GM19240 (cell line): ENCODE measurements around the gene CLRN3.

Experiments used
- DNase-seq: peaks from one replicate; pipeline ENCODE4 v3.0.0; 2011; ENCODE audit warnings: low spot score; ENCODE audit not compliant: insufficient read length

Gene CLRN3

DNA sequence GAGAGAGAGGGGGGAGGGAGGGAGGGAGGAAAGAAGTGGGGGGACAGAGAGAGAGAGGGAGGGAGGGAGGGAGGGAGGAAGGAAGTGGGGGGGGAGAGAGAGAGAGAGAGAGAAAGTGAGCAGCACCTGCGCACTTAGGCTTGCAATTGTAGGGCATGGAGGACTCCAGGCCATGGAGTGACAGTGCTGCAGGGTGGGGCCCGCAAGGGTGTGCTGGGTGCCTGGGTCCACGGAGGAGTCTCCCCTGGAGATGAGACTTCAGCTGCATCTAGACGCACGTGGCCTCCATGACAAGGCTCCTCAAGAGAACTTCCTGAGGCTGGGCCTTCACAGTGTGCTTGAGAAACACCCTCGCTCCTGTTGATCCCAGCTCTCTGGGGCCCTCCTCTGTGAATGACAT is 44.5 kb downstream of the CLRN3 start:
- DNase-seq, result no peak

DNA sequence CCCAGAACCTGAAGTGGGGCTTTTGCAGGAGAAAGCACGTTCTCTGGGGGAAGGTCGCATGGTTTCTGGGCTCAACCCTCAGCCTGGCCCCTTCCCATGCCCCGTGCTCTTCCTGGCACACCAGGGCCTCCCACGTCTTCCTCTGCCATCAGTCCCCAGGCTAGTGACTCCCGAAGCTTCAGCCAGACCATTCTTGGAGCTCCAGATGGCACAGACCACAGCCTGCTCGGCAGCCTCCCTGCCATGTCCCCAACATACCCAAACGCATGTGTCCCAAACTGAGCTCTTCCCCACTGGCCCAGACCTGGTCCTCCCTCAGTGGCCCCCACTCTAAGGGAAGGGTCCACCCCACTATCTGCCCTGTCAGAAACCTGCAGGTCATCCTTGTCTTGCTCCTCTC is 47.0 kb downstream of the CLRN3 start:
- no peak for DNase-seq

DNA sequence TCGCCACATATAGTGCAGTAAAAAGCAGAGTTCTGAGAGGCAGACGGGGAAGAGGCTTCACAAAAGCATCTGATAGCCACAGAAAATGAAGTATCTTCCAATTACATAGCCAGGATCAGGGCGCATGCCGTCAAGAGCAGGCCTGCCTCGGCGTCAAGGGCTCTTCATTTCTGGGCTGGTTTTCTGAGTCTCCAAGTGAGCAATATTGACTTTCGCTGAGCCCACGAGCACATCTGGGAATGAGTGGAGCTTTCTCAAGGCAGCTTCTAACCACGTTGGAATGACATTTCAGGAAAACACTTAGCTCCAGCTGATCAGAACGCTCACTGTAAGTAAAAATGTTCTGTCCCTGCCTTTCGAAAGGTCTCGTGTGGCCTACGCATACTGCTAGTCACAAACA is 51.9 kb downstream of the CLRN3 start:
- no peak for DNase-seq

DNA sequence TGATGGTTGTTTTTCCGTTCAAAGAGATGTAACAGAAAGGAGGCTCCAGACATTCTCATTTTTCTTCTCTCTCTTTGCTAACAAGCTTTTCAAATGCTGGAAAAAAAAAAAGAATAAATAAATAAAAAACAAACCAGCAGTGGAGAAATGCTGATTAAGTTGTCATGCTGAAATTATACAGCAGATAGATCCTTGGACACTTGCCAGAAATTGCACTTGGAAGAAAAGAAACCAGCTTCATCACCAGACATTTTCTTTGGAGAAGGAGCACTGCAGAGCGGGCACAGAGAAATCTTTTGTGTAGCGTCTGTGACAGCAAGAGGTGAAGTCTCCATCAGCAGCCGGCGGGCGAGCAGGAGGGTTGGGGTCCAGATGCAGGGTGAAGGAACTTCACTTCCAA is 55.8 kb downstream of the CLRN3 start:
- DNase-seq, result no peak

DNA sequence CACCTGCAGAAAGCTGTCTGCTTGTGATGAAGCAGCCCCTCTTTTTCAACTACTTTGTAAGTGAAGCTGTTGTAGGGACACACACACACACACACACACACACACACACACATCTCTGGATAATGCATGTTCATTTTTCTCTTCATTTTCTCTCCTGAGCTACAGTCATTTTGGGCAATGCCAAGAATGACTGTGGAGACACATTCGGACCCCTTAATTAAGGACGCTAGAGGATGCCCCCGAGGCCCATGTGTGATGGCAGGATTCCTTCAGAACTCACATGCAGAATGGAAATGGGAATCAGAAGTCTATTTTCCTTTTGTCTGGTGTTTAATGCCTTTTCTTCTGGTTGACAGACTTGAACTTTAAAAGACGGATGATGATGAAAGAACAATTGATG is 56.6 kb downstream of the CLRN3 start:
- no peak for DNase-seq

DNA sequence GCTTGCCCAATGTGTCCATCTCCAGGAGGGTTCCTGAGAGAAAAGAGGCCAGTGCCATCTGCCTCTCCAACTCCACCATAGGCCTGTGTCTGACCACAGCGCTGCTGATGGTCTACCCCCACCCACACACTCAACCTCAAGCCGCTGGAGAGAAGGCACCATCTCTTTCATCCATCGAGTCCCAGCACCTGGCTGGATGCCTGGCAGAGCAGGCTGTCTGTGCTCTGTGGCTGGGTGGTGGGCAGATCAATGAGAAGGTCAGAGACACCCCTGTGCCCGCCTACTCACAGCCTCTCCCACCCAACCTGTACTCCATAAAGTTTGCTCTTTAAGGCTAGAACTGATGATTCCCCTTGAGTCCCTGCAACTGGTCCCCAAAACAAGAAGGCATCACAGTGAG is 58.0 kb downstream of the CLRN3 start:
- DNase-seq, result no peak

DNA sequence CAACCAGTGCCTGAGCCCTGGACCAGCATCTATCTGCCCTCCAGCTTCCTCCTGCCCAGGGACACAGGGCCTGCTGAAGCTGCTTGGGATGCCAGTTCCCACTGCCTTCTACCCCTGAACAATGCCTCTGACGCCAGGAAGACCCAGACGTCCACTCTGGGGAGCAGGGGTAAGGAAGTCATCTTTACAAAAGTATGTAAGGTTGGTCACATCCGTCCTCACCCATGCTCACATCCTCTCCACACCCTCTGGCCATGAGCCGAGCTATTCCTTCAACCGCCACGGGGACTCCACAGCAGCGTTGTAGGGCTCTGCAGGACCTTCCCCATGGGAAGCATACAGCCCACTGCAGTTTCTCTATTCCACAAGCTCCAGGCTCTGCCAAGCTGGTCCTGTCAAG is 58.5 kb downstream of the CLRN3 start:
- DNase-seq, result no peak

DNA sequence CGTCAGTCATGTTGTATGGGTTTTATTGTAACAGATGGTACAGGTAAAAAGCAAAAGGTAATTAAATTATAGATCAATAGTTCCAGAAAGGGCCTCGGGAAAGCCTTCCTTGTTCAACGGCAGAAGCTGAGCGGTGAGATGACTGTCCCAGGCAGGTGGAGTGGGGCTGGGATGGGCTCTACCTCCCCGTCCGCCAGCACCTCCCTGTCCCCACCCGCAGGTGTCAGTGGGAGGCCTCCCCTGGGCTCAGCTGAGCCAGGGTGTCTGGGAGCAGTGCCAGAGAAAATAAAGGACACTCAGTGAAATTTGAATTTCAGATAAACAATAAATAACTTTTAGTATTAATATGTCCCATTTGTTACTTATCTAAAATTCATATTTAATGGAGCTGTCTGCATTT is 58.9 kb downstream of the CLRN3 start:
- DNase-seq, result no peak

DNA sequence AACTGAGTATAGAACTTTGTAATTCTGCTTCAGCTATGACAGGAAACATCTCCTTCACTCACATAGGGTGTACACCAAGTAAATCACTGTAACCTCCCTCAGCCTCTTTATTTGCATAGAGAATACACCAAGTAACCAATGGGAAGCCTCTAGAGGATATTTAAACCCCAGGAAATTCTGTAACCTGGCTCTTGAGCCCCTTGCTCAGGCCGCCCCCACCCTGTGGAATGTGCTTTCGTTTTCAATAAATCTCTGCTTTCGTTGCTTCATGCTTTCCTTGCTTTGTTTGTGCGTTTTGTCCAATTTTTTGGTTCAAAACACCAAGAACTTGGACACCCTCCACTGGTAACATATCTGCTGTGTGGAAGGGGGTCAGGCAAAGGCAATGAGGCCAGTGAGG is 60.2 kb downstream of the CLRN3 start:
- no peak for DNase-seq

DNA sequence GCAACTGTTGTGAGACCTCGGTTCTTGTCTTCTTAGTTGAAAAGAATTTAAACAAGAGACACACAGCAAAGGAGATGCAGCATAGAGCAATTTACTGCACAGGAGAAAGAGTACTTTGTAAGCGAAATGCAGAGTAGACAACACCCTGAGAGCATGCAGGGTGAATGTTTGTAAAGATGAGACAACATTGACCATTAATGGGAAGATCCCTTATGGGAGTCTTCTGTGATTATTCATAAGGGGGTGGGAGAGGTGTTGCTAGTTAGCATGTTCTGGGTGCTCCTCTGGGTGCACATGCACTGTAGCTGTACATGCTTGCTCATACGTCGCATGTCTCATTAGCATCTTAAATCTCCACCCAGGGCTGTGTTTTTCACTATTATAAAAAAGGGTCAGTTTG is 62.3 kb downstream of the CLRN3 start:
- DNase-seq, result no peak
